ENCODE data around the gene PNN. TPM values are rescaled to one million over a fixed set of nuclear protein-coding genes. Genes with fewer than 3 reads are reported as not detected.

Gene PNN
- total and polyA plus RNA-seq, 9 of the 15 experiments (the other 6 are each of a cell fraction or from before 2014, with no cell fraction given), result 30.2 to 188 (median 69.7) TPM

GRCh38 chr14:39175445-39176262, 600 bp downstream of the PNN start (continued):
- TF ChIP-seq DNMT1 (IDR thresholded peaks at IDR 0.05) (no peak), SETDB1 (IDR thresholded peaks at IDR 0.05; ENCODE audit: low read length) (no peak), THAP7 (CRISPR knock-in tag; IDR thresholded peaks at IDR 0.05) (no peak), THRAP3 (IDR thresholded peaks at IDR 0.05; ENCODE audit: borderline replicate concordance) (no peak), THRA (IDR thresholded peaks at IDR 0.05) (no peak), POLR2G (IDR thresholded peaks at IDR 0.05; ENCODE audit: low read depth, low read length) (peak; percentile 84), ETS1 (conservative IDR thresholded peaks at IDR 0.05; ENCODE audit: control insufficient read depth, low read depth, low read length) (0 out of 2 replicates have a peak, but pooled peaks have one; percentile 23), ZNF277 (CRISPR knock-in tag; IDR thresholded peaks at IDR 0.05; ENCODE audit: borderline replicate concordance) (no peak), CTCF (IDR thresholded peaks at IDR 0.05 in 2 of 3, conservative IDR thresholded peaks at IDR 0.05 in 1 of 3; ENCODE audit: insufficient read depth in 2 of 3, low read depth in 1 of 3, low read length in 3 of 3) (no peak), BCLAF1 (IDR thresholded peaks at IDR 0.05; ENCODE audit: borderline replicate concordance in 1 of 2, control insufficient read depth in 1 of 2, low read depth in 2 of 2, low read length in 1 of 2) (no peak), CHD1 (IDR thresholded peaks at IDR 0.05; ENCODE audit: low read length) (peak; percentile 84)

Measured in K562 (cell line).